Liver (tissue), 3 donors: Measurements from ENCODE around the gene ERCC3.

ENCODE experiments used
- ATF3 ChIP-seq: IDR thresholded peaks from 2 replicates; pipeline ENCODE4 v1.6.1; 2016; ENCODE audit warnings: antibody characterized with exemption
- CTCF ChIP-seq: fragments of 150-350 bp; IDR thresholded peaks from 2 replicates; pipeline ENCODE4 v1.5.1; 2017; ENCODE audit warnings: improper control_type of control experiment, low read depth, low read length; ENCODE audit not compliant: missing input control
- EGR1 ChIP-seq, 2 donors: IDR thresholded peaks; 2 replicates each; pipeline ENCODE4 v1.6.1; 2016 to 2018; ENCODE audit warnings: antibody characterized with exemption in 2 of 2, low read depth in 2 of 2
- FOXA1 ChIP-seq: IDR thresholded peaks from 2 replicates; pipeline ENCODE4 v1.6.1; 2016; ENCODE audit warnings: antibody characterized with exemption
- GABPA ChIP-seq, 2 donors: IDR thresholded peaks in 1 of 2; conservative IDR thresholded peaks in 1 of 2; 2 replicates each; pipeline ENCODE4 v1.6.1; 2016; ENCODE audit warnings: antibody characterized with exemption in 2 of 2, mild to moderate bottlenecking in 1 of 2, moderate library complexity in 1 of 2
- JUND ChIP-seq, 2 donors: IDR thresholded peaks; 2 replicates each; pipeline ENCODE4 v1.6.1; 2016; ENCODE audit warnings: antibody characterized with exemption in 2 of 2
- MAX ChIP-seq: IDR thresholded peaks from 2 replicates; pipeline ENCODE4 v1.6.1; 2016; ENCODE audit warnings: antibody characterized with exemption
- RAD21 ChIP-seq, 2 donors: IDR thresholded peaks; 2 replicates each; pipeline ENCODE4 v1.6.1; 2016; ENCODE audit warnings: antibody characterized with exemption in 2 of 2, mild to moderate bottlenecking in 2 of 2
- REST ChIP-seq: IDR thresholded peaks from 2 replicates; pipeline ENCODE4 v1.6.1; 2016; ENCODE audit warnings: antibody characterized with exemption, mild to moderate bottlenecking
- RXRA ChIP-seq, 2 donors: IDR thresholded peaks; 2 replicates each; pipeline ENCODE4 v1.6.1; 2017 to 2018; ENCODE audit warnings: antibody characterized with exemption in 2 of 2, mild to moderate bottlenecking in 1 of 2
- SP1 ChIP-seq: IDR thresholded peaks from 2 replicates; pipeline ENCODE4 v1.6.1; 2018; ENCODE audit warnings: antibody characterized with exemption, mild to moderate bottlenecking
- TAF1 ChIP-seq: conservative IDR thresholded peaks from 2 replicates; pipeline ENCODE4 v1.6.1; 2016; ENCODE audit warnings: antibody characterized with exemption, mild to moderate bottlenecking
- ZBTB33 ChIP-seq: IDR thresholded peaks from 2 replicates; pipeline ENCODE4 v1.6.1; 2016; ENCODE audit warnings: antibody characterized with exemption
- donor health status: healthy.
- donor health status: healthy.

GRCh38 chr2:127320586-127321275 lies 26.8 kb upstream of the ERCC3 start:
- TF ChIP-seq ZBTB33, result no peak
- no peak for TF ChIP-seq CTCF
- TF ChIP-seq GABPA (IDR thresholded peaks at IDR 0.05 in 1 of 2, conservative IDR thresholded peaks at IDR 0.05 in 1 of 2), result no peak
- no peak for TF ChIP-seq MAX
- TF ChIP-seq RAD21 (IDR thresholded peaks at IDR 0.05), result no peak
- TF ChIP-seq TAF1, result no peak
- TF ChIP-seq ATF3, result no peak
- no peak for TF ChIP-seq FOXA1
- TF ChIP-seq REST, result no peak
- TF ChIP-seq JUND (IDR thresholded peaks at IDR 0.05), result no peak
- TF ChIP-seq RXRA (IDR thresholded peaks at IDR 0.05), result no peak
- TF ChIP-seq SP1, result no peak
- TF ChIP-seq EGR1 (IDR thresholded peaks at IDR 0.05; ENCODE audit: low read depth in 2 of 2), result no peak
